ENCODE measurements around the gene KDM5C.

DNA sequence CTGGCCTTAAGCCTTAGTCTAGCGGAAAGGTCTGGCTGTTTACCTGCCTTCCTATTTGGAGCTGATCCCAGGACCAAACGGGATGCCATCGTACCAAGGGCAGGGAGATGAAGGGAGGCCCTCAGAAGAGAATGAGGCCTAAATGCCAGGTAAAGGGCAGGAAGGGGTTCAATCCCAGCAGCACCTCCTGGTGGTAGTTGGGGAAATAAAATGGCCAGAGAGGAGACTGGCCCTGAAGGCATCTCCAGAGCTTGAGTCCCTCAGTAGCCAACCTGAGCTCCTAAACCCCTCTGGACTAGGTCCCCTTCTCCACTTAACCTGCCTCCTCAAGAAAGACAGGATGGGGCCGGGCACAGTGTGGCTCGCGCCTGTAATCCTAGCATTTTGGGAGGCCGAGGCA is 53.7 kb downstream of the KDM5C start:
- TF ChIP-seq CEBPB (IDR thresholded peaks at IDR 0.05; ENCODE audit: low read depth, low read length): no peak
- TF ChIP-seq POLR2A (IDR thresholded peaks at IDR 0.05; ENCODE audit: low read depth, low read length): no peak
